HG03520 (cell line): ENCODE data around the gene IRX3.

Source experiments
- ATAC-seq: cut with Tn5 transposase; IDR thresholded peaks from one replicate; pipeline ENCODE4 v1.9.1; 2021; ENCODE audit warnings: mild to moderate bottlenecking, moderate library complexity; ENCODE audit not compliant: unreplicated experiment

The IRX3 gene

DNA sequence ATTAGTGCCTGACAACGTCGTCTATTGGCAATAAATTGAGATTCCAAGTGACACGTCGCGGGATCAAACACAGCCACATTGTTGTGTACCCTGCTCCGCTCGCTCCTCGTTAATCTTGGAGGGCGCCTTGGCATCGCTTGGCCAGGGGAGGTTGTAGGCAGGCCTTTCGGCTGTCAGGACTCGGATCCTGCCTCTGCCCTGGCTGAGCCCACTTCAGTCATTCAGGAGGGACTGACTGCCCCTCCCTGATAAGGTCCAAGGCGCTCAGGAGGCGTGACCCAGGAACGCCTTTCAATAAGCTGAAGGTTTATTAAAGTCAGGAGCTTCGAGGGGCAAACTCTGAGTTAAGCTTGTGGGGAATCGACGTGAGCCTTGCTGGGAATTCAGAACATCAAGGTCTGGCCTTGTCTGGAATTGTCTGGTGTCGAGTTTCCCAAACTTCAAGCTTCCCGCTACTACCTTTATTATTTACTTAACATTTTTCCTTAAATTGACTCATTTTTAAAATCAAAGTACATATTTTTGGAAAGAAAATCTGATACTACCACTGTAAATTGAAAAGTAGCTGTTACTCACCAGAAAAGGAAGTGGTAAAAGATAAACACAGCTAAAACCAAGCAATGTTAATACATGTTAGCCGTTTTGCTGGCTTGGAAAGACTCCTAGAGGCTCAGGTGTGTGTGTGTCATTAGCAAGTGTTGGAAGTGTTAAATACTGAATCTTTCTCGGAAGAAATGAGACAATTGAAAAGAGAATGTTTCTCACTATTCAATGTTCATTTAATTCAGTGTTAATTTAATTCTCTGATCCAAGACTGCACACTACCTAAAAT is 5.3 kb upstream of the IRX3 start:
- no peak for ATAC-seq

DNA sequence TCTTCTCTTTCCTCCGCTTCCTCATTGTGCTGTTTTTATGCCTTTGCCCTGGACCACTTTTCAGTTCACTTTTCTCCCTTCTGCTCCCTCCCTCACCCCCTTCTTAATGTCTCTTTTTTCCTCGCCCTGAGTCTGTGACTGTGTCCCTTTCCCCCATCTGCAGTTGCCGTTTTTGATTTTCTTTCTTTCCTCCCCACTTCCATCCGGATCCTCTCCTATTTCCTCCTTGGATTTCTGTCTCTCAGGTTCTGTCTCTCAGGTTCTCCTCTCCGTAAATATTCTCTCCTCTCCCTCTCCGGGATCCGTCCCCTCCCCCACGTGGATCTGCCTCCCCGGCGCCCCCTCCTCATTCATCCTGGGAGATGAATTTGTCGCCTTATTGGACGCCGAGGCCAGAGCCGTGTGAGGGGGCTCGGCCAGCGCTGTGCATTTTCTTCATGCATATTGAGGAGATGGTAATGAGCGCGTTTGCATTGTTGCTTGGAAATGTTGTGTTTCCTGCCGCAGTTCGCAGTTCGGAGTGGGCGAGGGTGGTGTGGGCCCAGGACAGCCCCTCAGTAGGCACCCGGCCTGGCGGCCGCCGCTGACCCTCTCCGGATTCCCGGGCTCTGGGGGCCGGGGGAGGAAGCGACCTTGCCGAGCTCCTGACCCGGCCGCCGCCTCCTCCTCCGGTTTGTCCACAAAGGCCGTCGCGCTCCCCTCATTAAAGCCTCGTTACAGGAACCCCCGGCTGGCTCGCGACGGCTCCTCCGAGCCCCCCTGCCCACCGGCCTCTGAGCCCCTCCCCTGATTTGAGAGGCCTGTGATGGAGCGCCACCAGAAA is 4.5 kb upstream of the IRX3 start:
- no peak for ATAC-seq

DNA sequence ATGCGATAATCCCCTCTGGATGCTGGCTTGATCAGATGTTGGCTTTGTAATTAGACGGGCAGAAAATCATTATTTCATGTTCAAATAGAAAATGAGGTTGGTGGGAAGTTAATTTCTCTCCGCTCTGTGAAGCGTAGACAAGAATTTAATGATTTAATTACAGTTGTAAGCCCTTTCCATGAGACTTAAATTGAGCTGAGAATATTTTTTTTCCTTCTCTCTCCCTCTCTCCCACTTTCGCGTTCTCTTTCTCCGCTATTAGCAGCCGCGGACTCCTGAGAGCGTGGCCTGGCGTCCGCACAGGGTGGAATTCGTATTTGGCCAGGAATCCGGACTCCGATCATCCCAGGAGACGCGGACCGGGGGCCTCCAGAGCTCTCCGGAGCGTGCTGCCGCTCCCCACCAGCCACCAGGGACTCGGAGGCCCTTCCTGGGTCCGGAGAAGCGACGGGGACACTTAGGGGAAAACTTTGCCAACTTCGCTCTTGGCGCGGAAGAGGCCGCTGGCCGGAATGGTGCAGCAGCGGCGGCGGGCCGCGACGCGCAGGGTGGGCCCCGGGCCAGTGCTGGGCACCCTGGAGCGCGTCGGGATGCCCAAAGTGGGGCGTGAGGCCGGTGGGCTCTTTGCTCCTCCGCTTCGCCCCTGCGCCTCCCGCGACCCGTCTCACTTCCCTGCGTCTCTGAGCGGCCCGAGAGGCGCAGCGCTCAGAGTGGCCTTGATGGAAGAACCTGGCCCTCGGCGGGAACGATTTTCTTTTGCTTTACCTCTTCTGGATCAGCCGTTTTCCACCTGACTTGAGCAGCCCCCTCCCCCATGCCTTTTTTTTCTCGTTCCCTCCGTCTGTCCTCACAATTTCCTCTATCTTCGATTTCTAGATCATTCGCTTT is 3.6 kb upstream of the IRX3 start:
- no peak for ATAC-seq

DNA sequence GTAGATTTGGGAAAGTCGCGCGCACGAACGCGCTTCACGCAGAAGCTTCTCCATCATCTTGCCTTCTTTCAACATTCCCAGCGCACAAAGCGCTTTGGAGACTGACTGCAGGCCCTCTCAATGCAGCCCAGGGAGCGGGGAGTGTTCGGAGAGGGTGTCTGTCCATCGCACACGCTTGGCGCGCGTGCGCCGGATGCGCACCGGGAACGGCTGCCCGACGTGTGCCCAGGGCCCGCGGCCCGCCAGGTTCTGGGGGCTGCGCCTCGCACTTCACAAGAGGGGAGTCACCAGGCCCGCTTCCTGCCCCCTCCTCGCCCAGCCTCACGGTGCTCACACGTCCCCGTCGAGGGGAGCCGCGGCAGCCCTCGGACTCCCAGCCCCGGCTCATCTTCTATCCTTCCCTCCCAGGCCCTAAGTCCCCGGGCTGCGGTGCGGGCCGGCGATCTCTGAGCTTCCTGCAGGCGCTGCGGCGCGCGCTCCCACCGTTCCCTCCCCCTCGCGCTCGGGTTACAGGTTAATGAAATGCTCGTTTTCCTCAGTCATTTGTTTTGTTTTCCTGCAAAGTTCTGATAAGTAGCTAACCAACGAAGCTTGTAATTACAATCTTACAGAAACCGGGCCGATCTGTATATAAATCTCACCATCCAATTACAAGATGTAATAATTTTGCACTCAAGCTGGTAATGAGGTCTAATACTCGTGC is 2.8 kb upstream of the IRX3 start:
- no peak for ATAC-seq

DNA sequence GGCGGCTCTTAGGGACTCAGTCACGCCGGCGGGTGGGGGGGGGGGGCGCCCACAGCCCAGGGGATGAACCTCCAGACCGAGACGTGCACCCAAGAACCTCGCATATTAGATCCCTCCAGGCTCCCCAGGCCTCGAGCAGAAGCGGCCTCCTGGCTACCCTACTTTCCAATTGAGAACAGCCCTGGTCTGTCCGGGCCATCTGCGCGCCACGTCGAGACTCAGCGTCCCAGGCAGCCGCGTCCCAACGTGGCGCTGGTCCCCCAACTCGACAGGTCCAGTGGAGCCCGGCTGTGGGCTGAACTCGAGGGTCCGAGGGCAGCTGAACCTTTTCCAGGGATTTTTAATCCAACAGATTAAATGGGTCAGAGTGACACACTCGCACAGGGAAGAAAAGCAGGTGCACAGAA is 2.3 kb upstream of the IRX3 start:
- no peak for ATAC-seq

DNA sequence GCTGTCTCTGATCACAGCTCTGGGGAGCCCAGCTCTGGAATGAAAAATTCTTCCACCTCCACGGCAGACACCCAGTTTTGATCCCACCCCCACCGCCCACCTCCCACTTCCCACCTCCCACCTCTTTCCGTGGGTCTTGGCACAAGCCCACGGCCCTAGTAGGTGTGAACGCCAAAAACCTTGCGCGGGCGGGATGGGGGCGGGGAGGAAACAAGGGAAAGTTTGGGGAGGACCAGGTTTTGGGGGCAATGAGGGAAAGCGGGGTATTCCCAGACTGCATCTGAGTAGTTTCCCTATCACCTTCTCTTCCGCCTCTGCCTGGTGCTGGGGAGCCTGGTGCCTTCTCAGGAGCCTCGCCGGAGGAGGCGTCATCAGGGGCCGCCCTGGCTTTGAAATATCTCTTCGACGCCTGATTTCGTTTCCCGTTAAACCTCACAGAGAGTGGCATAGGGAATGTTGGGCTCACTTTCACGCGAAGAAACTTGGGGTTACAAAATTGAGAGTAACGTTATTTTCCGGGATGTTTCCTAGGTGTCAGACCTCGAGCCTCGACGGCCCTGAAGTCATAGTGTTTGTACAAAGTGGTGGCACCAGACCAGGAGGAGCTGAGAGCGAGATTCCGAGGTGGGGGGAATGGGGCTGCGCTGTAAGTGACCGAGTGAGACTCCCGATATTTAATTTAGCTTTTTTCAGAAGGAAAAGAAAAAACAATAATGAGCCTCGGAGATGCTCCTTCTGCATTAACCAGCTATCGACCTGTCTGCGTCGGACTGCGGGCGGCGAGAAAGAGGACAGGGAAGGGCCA is 1.6 kb upstream of the IRX3 start:
- ATAC-seq = no peak

DNA sequence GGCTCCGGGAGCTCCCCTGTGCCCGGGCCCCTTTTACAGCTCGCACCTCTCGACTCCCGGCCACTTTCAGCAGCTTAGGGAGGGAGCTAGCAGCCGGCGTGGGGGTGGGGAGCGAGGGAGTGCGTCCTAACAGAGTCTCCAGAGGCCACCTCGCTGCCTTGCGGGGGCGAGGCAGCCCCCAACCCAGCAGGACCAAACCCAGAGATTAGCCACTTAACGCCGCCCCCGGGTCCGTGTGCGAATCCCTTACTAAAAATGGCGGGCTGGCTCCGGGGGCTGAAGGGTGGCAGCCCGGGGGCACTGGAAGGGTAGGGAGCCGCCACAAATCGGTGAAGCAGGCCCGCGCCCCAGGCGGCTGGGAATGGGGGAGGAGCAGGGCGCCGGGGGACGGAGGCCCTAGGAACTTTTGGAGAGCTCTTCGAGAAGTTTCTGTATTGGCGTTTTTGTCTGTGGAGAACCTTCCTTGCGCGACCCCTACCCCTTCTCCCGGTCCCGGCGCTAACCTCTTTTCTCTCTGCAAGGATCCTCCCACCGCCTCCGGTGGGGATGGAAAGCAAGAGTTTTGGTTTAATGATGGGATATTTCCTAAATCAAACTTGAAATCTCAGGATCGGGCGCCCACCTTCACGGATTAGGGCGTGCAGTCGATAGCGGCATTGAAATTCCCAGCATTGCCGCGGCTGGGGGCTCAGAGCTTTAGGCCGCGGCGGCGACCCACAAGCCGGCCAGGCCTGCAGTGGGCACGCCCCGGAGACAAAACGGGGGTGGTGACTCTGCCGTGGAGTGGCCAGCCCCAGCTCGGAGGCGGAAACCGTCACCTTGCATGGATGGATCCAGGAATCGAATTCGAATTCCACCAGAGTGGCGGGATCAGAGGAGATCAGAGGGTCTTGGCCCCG is 793 bp upstream of the IRX3 start:
- ATAC-seq = no peak

DNA sequence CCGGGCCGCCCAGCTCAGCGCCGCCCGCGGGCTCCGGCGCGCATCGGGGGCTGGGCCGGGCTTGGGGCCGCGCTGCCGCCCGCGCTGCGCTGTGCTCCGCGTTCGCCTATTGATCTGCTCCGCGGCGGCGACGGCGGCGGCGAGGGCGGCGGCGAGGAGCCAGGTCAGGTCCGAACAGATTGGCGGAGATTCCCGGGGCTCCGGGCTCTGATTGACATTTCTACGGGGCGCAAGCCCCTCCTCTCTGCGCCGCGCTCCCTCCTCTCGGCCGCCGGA is 559 bp downstream of the IRX3 start:
- no peak for ATAC-seq

DNA sequence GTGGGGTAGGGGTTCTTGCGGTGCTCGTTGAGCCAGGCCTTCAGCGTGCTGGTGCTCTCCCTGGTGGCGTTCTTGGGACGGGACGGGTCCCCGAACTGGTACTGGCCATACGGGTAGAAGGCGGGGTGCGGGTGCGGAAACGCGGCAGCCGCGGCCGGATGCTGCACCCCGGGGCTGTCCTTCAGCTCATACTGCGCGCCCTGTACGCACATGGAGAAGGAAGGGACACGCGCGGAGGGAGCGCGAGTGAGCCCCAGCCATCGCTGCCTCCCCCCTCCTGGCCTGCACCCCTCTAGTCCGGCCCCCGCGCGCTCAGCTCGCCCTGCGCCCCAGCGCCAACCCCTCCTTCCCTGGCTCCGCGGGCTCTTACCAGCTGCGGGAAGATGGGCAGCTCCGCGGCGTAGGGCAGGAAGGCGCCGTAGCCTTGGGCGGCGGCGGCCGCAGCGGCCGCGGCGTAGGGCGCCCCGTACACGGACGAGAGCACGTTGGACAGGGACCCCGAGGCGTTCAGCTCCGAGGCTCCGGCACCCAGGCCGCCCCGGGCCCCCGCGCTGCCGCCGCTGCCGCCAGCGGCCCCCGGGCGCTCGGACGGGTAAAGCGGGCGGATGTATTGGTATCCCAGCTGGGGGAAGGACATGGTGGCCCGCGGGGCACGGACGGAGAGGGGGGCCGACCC is 1.0 kb downstream of the IRX3 start:
- no peak for ATAC-seq

DNA sequence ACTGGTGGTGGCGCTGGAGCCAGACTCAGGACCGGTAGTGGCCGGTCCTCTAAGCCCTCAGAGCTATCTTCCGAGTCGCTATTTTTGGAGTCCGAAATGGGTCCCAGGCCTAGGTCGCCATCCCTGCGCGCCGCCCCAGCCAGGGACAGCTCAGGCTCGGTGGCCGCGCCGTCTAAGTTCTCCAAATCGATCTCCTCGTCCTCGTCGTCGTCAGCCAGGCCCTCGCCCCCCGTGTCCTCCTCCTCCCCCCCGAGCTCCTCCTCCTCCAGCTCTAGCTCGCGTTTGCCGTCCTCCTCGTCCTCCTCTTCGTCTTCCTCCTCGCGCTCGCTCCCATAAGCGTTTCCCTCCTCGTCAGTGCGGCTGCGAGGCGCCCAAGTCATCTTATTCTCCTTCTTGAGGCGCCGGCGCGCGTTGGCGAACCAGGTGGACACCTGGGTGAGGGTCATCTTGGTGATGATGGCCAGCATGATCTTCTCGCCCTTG is 1.6 kb downstream of the IRX3 start:
- ATAC-seq = no peak

DNA sequence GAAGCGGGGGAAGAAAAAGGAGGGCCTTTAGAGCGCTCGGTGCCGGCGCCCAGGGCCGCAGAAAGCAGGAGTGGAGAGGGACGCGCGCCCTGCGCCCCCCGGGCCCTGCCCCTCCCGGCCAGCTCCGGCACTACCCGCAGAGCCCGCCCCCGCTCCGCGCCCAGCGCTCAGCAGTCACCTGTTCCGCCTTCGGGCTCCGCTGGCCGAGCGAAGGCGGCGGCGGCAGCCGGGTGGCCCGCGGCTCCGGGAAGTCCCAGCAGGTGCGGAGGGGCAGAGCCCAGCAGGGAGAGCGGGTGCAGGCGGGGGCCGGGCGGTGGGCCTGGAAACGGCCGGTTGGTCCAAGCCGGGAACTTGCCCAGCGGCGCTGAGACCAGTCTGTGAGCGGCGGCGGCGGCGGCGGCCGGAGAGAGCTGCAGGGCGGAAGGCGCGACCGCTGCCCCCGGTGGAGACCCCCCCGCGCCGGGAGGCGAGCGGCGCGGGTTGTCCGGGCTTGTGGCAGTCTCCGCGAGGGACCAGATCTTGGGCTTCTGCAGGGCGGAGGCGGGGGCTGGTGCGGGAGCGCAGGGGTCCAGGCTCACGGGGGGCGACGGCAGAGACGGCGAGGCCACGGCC is 2.2 kb downstream of the IRX3 start:
- no peak for ATAC-seq

DNA sequence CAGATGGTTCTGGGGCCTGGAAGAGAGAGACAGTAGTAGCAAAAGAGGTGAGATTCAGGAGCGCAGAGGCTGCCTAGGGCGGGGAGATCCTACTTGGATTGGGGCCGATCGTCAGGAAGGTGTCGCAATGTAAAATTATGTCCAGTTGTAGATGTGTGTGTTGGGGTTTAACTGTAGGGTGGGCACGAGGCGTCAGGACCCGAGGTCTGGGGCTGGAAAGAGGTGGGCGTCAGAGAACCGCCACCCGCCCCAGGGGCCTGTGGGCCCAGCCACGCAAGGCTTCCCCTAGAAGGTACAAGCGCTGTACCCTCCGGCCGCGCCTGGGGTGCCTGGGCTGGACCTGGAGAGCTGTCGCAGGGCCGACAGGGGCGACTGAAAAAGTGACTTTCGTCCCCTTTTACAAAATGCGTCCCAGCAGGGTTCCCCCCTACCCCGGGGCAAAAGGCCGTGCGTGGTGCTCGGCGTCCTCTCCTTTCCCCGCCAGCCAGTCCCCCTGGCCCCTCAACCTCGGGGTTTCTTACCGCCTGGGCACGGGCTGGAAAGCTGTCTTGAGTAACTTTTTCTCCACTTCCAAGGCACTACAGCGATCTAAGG is 2.8 kb downstream of the IRX3 start:
- no peak for ATAC-seq

DNA sequence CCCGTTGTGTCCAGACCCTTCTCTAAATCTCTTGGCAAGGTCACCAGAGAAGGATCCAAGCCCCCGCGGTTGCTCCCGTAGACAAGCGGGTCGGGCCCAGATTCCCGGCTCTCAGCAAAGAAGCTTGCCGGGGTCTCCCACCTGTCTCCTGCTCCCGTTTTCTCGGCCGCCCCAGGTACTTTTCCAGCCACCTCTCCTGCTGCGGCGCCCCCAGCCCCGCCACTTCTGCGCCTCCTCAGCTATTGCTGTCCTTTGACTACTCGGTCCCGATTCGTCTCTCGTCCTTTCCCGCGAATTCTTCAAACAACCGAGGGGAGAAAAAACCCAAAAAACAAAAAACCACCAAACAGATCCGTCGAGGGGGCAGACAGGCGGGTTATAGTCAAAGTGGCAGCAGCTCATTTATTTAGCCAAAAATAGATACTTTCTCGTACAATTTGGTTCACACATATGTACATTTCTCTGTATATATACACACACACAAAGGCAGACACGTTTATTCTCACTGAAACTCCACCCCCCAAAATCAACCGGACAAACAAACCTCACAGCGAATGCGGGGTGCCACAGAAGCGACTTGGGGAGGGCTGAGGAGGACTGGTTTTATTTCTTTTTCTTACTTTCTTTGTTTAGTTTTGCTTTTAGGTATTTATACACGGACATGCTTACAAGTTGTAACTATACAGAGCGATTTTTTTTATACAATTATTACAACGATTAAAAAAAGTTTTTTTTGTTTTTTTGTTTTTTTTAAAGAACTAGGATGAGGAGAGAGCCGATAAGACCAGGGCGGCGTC is 3.5 kb downstream of the IRX3 start:
- ATAC-seq = no peak

DNA sequence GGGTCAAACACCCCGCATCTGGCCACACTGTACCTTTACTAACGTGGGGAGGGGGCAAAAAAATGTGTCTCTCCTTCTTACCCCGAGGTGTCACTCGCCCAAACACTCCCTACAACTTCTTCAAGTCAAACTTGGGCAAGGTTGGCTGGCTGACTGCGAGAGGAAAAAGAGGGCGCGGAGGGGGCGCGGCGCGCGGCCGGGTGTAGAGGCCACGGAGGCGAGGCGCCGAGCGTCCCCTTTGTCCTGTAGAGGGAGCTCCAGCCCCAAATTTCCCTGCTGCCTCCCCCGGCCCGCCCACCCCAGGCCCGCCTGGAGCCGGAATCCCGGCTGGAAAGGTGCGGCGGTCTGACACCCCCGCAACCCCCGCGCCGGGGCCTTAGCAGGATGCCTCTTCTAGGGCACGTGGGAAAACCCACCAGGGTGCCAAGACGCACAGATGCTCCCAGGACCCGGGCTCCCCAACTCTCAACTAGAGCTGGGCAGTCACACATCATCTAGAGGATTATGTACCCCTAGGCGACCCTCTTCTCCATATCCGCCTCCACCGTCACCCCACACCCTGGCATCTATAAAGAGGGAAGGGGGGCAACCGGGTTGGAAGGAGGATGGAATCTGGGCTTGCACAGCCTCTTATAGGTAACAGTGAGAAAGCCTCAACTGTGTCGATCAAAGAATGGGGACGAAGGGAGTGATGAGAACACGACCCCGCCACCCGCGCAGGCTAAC is 4.2 kb downstream of the IRX3 start:
- ATAC-seq = no peak

DNA sequence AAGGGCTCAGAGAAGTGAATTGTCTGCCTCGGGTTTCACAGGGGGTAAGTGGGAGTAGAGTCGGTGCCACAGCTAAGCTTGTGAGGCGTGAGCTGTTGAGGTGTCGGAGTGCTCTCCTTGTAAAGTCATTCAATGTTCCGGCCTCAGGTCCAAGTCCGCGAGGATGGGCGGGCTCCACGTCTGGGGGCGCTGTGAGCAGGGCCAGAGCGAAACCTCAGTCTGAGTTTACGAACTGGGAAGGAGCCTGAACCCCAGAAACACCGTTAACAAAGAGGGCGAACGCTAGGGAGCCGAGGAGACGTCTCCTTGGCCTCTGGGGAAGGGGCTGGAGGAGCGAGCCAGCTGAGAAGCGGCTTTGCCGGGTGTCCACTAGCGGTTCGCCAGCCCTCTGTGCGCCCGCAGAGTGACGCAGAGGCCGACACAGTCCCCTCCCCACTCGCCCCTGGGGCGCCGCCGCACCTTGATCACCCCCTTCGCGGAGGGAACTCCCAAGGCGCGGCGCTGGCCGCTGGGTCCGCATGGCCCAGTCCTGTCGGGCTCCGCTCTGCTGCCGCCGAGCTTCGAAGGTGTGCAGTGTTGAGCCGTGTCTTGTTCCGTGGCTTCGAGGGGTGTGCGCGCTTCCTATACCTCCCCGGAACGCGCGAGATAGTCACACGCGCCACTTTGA is 4.9 kb downstream of the IRX3 start:
- no peak for ATAC-seq

DNA sequence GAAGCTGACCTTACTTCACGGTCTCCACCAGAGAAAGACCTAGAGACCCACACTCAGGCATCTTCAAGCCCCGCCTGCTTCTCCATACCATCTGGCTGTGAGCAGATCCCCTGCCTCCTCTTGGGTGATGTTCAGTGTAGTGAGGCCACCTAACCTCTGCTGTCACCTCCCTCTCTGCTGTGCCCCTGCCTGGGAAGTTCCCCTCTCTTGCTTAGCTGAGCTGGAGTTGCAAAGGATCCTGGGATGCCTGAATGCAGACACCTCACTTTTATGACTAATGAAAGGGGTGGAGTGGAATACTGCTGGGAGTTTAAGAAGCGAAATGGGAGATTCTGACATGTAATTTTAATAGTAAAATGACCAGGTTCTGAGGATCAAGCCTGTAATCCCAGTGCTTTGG is 5.8 kb downstream of the IRX3 start:
- ATAC-seq = no peak
